NK-92 (cell line): ENCODE data around the gene SYNDIG1.

Source experiments
- DNase-seq: peaks from one replicate; lab custom pipeline; 2025; ENCODE audit not compliant: unreplicated experiment; lab: John Stamatoyannopoulos, UW

SYNDIG1 gene

DNA sequence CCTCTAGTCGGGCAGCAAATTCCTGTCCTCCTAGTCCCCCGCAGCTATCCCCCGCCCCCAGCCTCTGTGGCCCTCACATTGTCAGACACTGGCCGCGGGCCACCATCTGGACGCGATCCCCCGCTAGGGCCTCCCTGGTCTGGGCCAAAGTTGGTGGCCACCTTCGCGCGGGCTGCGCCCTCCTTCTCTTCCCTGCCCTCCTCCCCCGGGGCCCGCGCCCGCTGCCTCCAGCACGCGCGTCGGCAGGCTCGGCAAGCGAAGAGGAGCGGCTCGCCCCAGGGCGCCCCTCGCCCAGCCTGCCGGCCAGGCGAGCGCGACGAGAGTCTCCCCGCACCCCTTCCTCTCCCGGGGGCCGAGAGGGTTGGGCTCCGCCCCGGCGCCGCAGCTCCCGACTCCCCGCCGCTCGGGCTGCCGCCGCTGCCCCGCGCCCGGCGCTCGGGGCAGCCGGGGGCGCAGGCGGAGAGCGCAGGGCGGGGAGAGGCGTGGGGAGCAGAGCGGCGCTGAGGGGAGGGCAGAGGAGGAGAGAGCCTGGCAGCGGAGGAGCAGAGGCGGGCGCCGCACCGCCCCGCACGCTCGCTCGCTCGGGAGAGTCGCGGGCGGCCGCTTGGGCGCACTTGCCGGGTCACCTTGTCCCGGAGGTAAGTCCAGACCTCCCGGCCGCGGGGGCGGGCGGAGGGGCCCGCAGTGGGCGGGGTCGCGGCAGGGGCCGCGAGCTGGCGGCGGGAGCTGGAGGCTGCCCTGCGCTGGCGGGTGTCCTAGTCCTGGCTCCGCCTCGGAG is at the start of gene SYNDIG1:
SYNDIG1 (plus strand) TSS at position 514 of the 778 bp plus-strand sequence. CDS start 73,469 bp downstream, outside the sequence.
- DNase-seq: no peak

DNA sequence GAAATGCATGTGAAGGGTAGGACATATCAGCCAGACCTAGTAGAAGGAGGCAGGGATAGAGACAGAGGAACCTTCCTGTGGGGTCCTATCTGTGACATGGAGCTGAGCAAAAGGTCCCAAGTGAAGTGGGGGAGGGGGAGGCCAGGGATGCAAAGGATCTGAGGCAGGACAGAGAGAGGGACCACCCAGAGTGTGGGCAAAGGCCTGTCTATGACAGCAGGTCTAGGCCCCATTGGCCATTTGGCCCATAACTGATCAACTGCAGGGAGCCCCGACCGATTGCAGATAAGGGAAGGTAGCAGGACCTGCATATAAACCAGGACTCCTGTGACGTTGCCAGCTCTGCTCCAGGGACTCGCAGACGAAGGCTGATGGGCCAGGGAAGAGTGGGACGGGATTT is 49.6 kb upstream of the SYNDIG1 start:
- no peak for DNase-seq

GRCh38 chr20:24420567-24420966 is 48.9 kb upstream of the SYNDIG1 start:
- DNase-seq: no peak

GRCh38 chr20:24421071-24421470 is 48.4 kb upstream of the SYNDIG1 start:
- DNase-seq: no peak

- DNase-seq: no peak
These were observed 47.2 kb upstream of the SYNDIG1 start for GRCh38 chr20:24422091-24422760.

GRCh38 chr20:24423390-24424313 is 45.8 kb upstream of the SYNDIG1 start:
- DNase-seq: no peak

GRCh38 chr20:24425523-24426135 is 43.8 kb upstream of the SYNDIG1 start:
- DNase-seq: no peak

GRCh38 chr20:24431279-24432045 is 38.0 kb upstream of the SYNDIG1 start:
- DNase-seq: no peak

GRCh38 chr20:24432046-24432442 is 37.4 kb upstream of the SYNDIG1 start:
- DNase-seq: no peak

GRCh38 chr20:24436160-24436559 is 33.3 kb upstream of the SYNDIG1 start:
- no peak for DNase-seq

GRCh38 chr20:24437196-24438082 is 32.0 kb upstream of the SYNDIG1 start:
- no peak for DNase-seq

- no peak for DNase-seq
These were observed 31.1 kb upstream of the SYNDIG1 start for GRCh38 chr20:24438331-24438730.

DNA sequence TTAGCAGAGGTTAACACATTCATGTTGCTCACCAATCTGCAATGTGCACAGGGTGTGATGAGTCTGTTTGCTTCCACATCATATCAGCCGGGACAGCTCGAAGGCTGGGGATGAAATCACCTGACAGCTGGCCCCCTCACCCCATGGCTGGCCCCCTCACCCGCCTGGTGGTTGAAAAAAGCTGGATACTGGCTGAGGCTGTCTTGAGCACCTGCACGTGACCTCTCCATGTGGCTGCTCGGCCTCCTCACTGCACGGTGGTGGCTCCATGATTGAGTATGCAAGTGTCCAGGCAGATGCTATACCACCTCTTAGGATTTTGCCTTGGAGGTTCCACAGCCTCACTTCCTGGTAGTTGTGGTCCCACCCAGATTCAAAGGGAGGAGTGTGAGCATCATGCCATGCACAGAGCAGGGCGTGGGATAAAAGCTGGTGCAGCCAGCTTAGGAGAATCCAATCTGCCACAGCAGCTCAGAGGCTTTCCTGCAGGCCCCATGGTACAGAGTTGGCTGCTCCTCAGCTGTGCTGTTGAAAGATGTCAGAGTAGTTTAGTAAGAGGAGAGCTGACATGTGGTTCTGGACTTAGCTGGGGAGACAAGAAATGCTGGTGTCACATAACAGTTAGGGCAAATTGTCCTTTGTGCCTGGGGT is 29.6 kb upstream of the SYNDIG1 start:
- DNase-seq: no peak

DNA sequence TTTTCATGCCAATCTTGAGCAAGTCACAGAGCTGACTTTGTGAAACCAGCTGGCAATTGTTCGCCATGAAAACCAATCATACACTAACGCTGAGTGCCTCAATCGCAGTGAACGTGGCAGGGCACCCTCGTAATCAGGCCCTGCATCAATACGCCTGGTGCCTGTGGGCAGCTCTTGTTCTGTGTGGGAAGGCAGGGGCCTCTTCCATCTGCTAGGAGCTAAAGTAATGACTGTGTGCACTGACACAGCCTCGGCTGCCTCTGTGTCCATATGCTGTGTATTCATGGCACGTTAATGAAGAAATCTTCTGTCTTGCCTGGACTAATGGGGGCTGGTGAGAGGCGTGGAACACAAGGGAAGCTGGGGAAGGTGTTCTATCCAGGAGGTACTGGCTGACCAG is 27.8 kb upstream of the SYNDIG1 start:
- DNase-seq: no peak

DNA sequence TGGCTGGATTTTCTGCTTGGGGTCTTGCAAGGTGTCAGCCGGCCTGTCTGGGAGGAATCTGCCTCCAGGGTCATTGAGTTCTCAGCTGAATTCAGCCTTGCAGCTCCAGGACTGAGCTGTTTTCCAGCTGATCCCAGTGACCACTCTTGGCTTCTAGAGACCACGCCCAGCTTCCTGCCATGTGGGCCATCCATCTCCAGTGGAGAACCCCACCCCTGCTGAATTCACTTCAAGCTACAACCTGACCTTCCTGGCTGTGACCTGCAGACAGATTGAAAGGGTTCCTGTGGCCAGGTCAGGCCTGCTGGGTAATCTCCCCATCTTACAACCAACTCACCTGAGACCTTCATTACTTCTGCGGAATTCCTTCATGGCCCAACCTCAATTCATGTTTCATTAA is 26.5 kb upstream of the SYNDIG1 start:
- DNase-seq: no peak

DNA sequence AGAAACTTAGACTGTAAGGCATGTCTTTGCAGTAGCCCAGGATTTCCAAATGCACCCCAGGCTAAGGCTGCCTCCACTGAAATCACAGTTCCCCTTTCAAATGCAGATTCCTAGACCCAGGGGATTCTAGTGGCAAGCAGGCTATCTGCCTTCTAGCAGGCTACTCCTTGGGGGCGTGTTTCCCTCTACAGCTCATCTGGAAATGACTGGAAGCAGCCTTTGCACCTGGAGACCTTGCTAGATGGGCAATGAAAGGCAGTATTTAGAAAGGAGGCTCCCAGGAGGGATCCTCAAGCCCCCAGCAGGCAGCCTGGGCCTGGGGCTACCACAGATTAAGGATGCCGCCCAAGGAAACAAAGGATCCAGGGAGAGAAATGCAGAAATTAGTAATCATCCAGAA is 26.0 kb upstream of the SYNDIG1 start:
- DNase-seq: no peak

DNA sequence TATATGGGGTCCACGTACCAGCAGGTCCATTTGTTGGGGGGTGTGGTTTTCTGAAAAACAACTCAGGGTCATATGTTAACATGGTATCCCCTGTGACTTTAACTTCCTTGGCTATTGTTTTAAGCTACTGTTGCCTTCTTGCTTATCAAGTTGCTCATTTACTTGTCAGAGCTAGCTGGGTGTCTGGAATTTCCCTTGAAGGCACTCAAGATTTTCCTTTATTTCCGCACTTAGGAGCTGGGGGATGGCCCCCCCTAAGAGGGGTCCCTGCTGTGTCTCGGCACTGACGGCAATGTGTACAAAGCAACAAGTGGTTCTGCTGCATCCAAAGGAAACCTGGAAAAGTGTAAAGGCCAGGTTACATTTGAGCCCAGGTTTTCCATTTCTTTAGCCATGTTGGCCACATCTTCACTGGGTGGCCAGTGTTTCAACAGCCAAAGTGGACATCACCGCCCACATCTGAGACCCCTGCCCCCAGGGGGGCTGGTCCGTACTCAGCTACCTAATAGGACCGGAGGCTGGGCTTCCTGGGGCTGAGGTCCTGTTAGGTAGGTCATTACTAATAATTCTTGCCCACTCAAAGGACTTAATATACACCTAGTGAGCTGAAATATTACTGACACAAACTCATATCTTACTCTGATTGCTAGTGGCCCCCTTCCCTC is 24.8 kb upstream of the SYNDIG1 start:
- DNase-seq: no peak

DNA sequence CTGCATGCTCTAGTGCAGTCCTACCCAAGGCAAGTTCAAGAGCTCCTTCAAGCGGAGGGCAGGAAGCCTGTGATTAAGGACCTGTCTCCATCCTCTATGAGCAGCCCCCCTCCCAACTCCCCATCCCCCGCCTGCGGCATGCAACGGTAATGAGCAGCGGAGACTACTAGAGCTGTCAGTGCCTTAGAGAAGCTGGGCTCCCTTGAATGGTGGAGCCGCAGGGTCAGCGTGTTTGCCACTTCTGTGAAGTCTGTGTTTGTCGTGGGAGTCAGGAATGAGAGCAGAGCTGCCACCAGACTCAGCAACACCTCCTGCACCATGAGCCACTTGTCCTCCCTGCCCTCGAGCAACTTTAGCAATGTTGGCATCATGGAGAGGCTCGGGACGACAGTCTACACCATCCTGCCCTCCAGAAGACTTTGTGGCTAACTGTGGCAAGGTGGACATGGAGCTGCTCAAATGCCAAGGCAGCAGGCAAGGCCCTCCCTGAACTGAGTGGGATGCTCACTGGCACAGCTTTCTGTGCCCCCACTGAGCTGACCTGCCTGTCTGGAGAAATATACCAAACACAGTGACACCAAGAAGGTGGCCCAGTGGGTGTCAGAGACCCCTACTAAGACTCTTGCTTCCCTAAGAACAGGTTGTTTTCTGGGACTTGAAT is 23.8 kb upstream of the SYNDIG1 start:
- no peak for DNase-seq
